Tibial nerve (tissue), 4 donors: ENCODE results near the gene DAAM2. TPM values are rescaled to one million over a fixed set of nuclear protein-coding genes. Genes with fewer than 3 reads are reported as not detected.
A peak's percentile ranks its signal among the peaks of the same experiment; 100 is the strongest.

Experiments
- DNase-seq, 2 donors: peaks; one replicate each; pipeline ENCODE4 v3.0.0-alpha.2; 2019; ENCODE audit warnings: low spot score in 2 of 2
- H3K27ac ChIP-seq, 4 donors: fragments of 200-600 bp; sonication (generic) in 3 of 4; one replicate each; pipeline ENCODE4 v1.5.1; 2017 to 2019; ENCODE audit warnings: mild to moderate bottlenecking in 1 of 4
- H3K27me3 ChIP-seq, 2 donors: fragments of 200-600 bp; sonication (generic) in 1 of 2; one replicate each; pipeline versions ENCODE4 v1.5.1 to v1.6.0; 2017 to 2019
- H3K36me3 ChIP-seq, 3 donors: fragments of 200-600 bp; sonication (generic); one replicate each; pipeline ENCODE4 v1.5.1; 2018 to 2019
- H3K4me1 ChIP-seq, 4 donors: fragments of 200-600 bp; sonication (generic) in 3 of 4; one replicate each; pipeline ENCODE4 v1.5.1; 2017 to 2019
- H3K4me3 ChIP-seq, 4 donors: fragments of 200-600 bp; sonication (generic) in 3 of 4; one replicate each; pipeline ENCODE4 v1.5.1; 2017 to 2019; ENCODE audit warnings: mild to moderate bottlenecking in 1 of 4, moderate library complexity in 1 of 4
- H3K9me3 ChIP-seq, 4 donors: fragments of 200-600 bp; sonication (generic) in 3 of 4; one replicate each; pipeline ENCODE4 v1.5.1; 2017 to 2019
- EP300 ChIP-seq, 2 donors: sonication (generic); formaldehyde crosslinking; IDR thresholded peaks; one replicate each; pipeline ENCODE4 v1.6.1; 2017; ENCODE audit warnings: antibody characterized with exemption in 2 of 2, mild to moderate bottlenecking in 1 of 2
- POLR2A ChIP-seq, 2 donors: fragments of 450-650 bp; IDR thresholded peaks; one replicate each; pipeline ENCODE4 v1.6.1; 2017; ENCODE audit warnings: antibody characterized with exemption in 2 of 2, mild to moderate bottlenecking in 2 of 2, moderate library complexity in 2 of 2
- WGBS, 2 donors: methylation state at CpG; one replicate each; pipeline ENCODE4 v1.1.5; 2018; 5-methylcytosine and 5-hydroxymethylcytosine counted together
- total RNA-seq, 4 donors: library from RNA; depleted of rRNA; stranded (reverse); fragments of >200 nt; gene quantifications; one replicate each; pipeline ENCODE4 v1.1.0, GENCODE V29; 2016
- TF ChIP-seq, protein P1 (sequence below), 5 experiments: fragments of 200-600 bp in 3 of 5; fragments of 450-650 bp in 2 of 5; sonication (generic) in 3 of 5; IDR thresholded peaks; one replicate each; pipeline ENCODE4 v1.5.1; 2016 to 2019; ENCODE audit warnings: antibody characterized with exemption in 5 of 5, mild to moderate bottlenecking in 3 of 5, moderate library complexity in 2 of 5

The DAAM2 gene
- total RNA-seq, 4 donors from 2014 or later = 73.9 to 133 (median 93.3) TPM

DNA sequence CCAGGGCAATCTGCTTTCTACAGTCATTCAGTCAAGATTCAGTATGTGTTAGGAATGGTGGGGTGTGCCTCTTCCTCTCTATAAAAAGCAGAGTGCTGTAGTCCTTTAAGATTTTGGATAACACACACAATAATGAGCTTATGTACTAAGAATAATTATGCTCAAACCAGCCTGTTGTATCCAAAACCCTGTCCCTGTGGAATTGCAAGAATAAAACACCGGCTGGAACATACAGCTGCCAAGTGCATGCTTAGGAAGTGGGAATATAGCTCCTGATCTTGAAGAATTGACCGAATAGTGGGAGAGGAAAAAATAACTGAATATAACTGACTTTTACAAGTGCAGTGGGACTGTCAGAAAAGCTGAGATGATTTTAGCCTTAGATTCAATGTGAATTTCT is 143.1 kb downstream of the DAAM2 start:
- no peaks in the 10 kb centered on the region for H3K9me3 ChIP-seq
- H3K4me3 ChIP-seq = no peak overlapping the region
- H3K36me3 ChIP-seq = no peaks in the 10 kb centered on the region
- no peaks in the 10 kb centered on the region for H3K27me3 ChIP-seq
- WGBS, 2 donors = 52 to 57% methylated on average over 2 of the region's 2 CpGs
- TF ChIP-seq EP300 (IDR thresholded peaks at IDR 0.05) (no peak), POLR2A (IDR thresholded peaks at IDR 0.05) (no peak)
- TF ChIP-seq, protein P1, sequence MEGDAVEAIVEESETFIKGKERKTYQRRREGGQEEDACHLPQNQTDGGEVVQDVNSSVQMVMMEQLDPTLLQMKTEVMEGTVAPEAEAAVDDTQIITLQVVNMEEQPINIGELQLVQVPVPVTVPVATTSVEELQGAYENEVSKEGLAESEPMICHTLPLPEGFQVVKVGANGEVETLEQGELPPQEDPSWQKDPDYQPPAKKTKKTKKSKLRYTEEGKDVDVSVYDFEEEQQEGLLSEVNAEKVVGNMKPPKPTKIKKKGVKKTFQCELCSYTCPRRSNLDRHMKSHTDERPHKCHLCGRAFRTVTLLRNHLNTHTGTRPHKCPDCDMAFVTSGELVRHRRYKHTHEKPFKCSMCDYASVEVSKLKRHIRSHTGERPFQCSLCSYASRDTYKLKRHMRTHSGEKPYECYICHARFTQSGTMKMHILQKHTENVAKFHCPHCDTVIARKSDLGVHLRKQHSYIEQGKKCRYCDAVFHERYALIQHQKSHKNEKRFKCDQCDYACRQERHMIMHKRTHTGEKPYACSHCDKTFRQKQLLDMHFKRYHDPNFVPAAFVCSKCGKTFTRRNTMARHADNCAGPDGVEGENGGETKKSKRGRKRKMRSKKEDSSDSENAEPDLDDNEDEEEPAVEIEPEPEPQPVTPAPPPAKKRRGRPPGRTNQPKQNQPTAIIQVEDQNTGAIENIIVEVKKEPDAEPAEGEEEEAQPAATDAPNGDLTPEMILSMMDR (IDR thresholded peaks at IDR 0.05) = no peak
- peak overlapping the region in 2 of 4 donors; percentile 25 to 97 for H3K27ac ChIP-seq
- no peak for DNase-seq
- H3K4me1 ChIP-seq = peaks cover 0 to 47% (median 25%) of the 10 kb centered on the region in 4 donors

DNA sequence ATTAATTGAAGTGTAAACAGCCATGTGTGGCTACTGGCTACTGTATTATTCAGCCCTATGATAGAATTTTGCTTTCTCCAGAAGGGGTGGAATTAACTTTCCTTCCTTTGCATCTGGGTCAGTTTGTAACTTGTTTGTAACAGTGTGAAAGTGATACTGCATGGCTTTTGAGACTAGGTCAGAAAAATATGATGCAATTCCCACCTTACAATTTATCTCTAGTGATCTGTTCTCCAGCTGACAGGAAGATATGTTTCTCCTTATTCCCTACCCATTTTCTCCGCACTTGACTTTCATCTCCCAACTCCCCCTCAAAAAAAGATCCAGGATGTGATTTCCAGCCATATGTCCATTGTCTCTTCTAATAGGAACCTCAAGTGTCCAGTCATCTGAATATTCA is 144.7 kb downstream of the DAAM2 start:
- Histone ChIP-seq H3K36me3 (no peaks in the 10 kb centered on the region), H3K27me3 (no peaks in the 10 kb centered on the region), H3K4me3 (no peak overlapping the region), H3K4me1 (peaks cover 0 to 30% (median 15%) of the 10 kb centered on the region in 4 donors), H3K9me3 (no peaks in the 10 kb centered on the region), H3K27ac (no peak overlapping the region)
- no peak for DNase-seq
- 93 to 97% methylated on average over 1 of the region's 1 CpG for WGBS, 2 donors
- TF ChIP-seq POLR2A (IDR thresholded peaks at IDR 0.05) = no peak
- TF ChIP-seq, protein P1 (IDR thresholded peaks at IDR 0.05) = no peak
- TF ChIP-seq EP300 (IDR thresholded peaks at IDR 0.05) = no peak

DNA sequence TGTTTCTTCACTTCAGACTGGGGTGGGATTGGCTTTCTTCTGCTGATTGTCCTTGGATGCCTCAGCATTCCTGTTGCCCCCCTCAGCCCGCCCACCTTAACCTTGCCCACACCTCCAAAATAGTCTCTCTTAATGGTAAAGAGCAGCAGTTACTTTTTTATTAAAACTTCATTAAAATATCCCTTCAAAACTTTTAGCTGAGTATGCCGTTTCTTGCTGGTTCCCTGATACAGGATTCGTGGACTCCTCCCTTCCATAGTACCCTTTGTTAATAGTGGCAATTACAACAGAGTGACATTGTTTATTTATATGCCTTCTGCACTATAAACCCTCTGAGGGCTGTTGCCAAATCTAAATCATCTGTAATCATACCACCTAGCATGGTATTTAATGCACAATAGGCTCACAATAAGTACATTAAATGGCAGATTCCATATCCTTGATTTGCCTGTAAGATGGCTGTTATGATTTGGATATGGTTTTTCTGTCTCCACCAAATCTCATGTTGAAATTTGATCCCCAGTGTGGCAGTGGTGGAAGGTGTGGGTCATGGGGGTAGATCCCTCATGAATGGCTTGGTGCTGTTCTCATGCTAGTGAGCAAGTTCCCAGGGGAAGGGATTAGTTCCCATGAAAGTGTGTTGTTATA is 145.6 kb downstream of the DAAM2 start:
- Histone ChIP-seq H3K4me1 (peaks cover 0 to 21% (median 7%) of the 10 kb centered on the region in 4 donors), H3K27ac (no peak overlapping the region), H3K27me3 (no peaks in the 10 kb centered on the region), H3K36me3 (no peaks in the 10 kb centered on the region), H3K9me3 (no peaks in the 10 kb centered on the region), H3K4me3 (no peak overlapping the region)
- no peak for TF ChIP-seq POLR2A (IDR thresholded peaks at IDR 0.05)
- TF ChIP-seq, protein P1 (IDR thresholded peaks at IDR 0.05) = no peak
- no peak for TF ChIP-seq EP300 (IDR thresholded peaks at IDR 0.05)
- DNase-seq = no peak
- 79 to 83% methylated on average over 3 of the region's 3 CpGs for WGBS, 2 donors

DNA sequence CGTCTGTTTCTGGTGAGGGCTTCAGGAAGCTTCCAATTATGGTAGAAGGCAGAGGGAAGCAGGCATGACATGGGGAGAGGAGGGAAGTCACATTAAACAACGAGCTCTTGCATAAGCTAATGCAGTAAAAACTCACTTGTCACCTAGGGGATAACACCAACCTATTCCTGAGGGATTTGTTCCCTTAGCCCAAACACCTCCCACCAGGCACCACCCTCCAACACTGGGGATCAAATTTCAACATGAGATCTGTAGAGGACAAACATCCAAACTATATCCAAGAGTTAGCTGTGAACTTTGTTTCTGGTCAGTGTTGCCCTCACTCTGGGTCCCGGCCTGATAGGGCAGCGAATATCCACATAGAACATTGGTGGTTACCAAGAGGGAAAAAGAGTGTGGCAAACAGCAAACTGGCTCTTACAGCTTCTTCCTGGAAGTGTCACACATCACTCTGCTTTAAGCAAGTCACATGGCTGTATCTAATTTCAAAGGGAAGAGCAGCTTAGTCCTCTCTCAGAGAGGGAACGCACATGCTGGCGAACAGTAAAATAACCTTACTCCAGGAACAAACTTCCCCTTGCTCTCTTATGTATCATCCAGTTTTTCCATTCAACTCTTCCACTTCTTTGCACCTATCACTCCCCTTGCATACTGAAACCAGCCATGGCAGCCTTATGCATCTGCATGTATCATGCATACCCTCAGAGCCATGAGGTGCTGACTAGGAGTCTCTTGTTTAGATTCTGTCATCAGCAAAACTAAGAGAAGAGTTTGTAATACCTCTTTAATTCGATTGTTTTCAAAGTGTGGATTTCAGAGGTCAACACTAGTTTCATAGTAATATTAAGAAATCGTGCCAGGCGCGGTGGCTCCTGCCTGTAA is 146.8 kb downstream of the DAAM2 start:
- Histone ChIP-seq H3K4me1 (peaks cover 0 to 13% (median 6%) of the 10 kb centered on the region in 4 donors), H3K4me3 (no peak overlapping the region), H3K36me3 (no peaks in the 10 kb centered on the region), H3K27ac (no peak overlapping the region), H3K27me3 (no peaks in the 10 kb centered on the region), H3K9me3 (no peaks in the 10 kb centered on the region)
- DNase-seq = no peak
- 80% methylated on average over 10 of the region's 10 CpGs for WGBS, 2 donors
- TF ChIP-seq EP300 (IDR thresholded peaks at IDR 0.05) (no peak), POLR2A (IDR thresholded peaks at IDR 0.05) (no peak)
- TF ChIP-seq, protein P1 (IDR thresholded peaks at IDR 0.05) = no peak

DNA sequence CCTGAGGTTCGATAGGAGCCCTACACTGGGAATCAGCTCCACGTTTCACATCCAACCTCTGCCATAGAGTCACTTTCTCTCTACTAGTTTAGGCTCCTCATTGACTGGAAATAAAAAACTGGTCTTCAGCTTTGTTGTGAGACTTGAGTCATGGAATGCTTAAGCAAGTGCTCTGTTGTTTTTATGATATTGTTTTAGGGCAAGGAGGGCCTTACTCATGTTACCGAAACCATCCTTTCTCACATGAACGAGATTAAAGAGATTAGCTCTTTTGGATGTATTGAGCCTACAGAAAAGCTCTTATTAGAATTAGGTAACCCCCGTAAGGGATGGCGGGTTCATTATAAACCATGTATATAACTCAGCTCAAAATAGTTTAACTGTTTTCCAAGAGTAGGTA is 149.0 kb downstream of the DAAM2 start:
- 91 to 92% methylated on average over 6 of the region's 6 CpGs for WGBS, 2 donors
- no peak overlapping the region for H3K4me3 ChIP-seq
- no peak overlapping the region for H3K27ac ChIP-seq
- TF ChIP-seq EP300 (IDR thresholded peaks at IDR 0.05) (no peak), POLR2A (IDR thresholded peaks at IDR 0.05) (no peak)
- TF ChIP-seq, protein P1 (IDR thresholded peaks at IDR 0.05) = no peak
- DNase-seq = no peak
- H3K27me3 ChIP-seq = no peaks in the 10 kb centered on the region
- H3K9me3 ChIP-seq = no peaks in the 10 kb centered on the region
- no peaks in the 10 kb centered on the region for H3K36me3 ChIP-seq
- H3K4me1 ChIP-seq = no peaks in the 10 kb centered on the region
